Lower leg skin (tissue), 3 donors: Measurements from ENCODE around the gene CDC42SE2.

Experiments
- CTCF ChIP-seq, 3 donors: fragments of 450-650 bp; IDR thresholded peaks; one replicate each; pipeline ENCODE4 v1.5.1; 2016; ENCODE audit warnings: antibody characterized with exemption in 3 of 3, mild to moderate bottlenecking in 3 of 3, moderate library complexity in 2 of 3
- POLR2A ChIP-seq, 2 donors: fragments of 450-650 bp; IDR thresholded peaks; one replicate each; pipeline ENCODE4 v1.6.1; 2016 to 2017; ENCODE audit warnings: antibody characterized with exemption in 2 of 2, mild to moderate bottlenecking in 1 of 2, moderate library complexity in 1 of 2

DNA sequence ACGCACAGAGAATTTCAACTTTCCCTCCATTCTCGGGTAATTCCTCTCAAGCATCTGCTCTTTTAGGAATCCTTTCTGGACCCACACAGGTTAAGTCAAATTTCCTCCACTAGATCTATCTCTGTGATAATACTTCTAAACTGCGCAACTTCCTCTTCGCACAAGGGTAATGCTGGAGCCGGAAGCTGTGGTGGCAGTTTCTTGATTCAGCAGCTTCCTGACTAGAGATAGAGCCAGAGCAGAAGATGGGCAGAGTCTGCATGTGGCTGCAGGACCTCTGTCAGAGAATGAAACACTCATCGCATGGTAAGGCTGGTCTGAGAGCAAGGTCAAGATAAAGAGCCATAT, 11.1 kb upstream of the CDC42SE2 start:
- no peak for TF ChIP-seq CTCF (IDR thresholded peaks at IDR 0.05)
- TF ChIP-seq POLR2A (IDR thresholded peaks at IDR 0.05), result no peak
